NCI-H524 (cell line): ENCODE data around the gene SLC6A9.

Source experiments
- DNase-seq, 2 experiments: peaks; one replicate each; lab custom pipeline; 2025; lab: John Stamatoyannopoulos, UW

SLC6A9 gene

DNA sequence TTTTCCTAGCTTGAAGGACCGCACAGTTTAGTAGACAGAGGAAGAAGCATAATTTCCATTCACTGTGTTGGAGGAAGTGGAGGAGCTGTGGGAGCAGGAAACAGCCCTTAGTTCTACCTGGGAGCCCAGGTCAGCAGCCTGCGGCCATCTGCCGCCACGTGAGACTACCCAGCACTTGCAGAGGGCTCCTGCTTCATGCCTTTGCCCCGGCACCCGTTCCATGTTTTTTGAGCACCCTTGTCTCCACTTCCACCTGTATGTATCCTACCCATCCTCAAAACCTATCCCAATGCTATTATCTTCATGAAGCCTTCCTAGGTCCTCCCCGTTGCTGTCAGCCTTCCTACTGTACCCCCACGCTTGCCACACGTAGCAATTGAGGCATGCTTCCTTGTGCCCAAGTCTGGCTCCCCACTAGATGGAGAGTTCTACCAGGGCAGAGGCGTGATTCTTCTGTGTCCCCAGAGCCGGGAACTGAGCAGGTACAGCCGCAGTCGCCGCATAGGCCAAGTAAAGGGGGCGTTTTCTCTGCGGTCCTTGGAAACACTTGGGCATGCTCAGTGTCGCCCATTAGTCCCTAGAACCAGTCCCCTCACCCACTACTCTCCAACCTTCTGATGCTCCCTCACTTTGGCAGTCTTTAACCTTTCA, 1.9 kb downstream of the SLC6A9 start:
- DNase-seq, result peak; percentile 47 to 68

DNA sequence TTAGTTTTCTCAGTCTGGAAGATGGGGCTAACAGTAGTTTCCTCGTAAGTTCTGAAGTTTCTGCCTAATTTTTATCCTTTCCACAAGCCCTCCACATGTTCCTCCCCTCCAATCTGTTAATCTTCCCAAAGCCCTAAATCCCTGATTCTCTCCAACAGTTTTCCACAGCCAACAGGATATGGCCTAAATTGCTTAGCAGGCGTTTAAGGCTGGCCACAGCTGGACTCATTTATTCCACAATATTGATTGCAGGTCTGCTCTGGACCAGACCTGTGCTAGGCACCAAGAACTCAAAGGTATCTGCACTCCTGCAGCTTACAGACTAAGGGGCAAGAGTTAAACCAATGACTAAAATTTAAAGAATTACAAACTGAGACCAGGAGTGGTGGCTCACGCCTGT, 3.9 kb downstream of the SLC6A9 start:
- no peak for DNase-seq

DNA sequence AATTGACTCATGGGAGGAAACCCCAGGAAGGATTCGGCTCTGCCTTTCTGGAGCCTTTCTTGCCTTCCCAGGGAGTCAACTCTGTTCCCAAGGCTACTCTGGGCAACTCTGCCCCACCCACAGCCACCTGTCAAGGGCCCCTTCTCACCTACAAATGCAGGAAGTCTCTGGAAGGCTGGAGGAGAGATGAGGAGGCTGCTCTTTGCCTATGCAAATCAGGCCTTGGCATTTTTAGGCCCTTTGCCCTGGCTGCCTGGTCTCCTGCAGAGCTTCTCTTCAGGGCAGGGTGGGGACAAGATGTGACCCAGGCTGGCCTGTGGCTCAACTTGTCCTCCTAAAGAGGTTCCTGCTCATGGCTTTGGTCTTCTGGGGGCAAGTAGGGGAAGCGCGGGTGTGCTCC, 5.4 kb downstream of the SLC6A9 start:
- no peak for DNase-seq

DNA sequence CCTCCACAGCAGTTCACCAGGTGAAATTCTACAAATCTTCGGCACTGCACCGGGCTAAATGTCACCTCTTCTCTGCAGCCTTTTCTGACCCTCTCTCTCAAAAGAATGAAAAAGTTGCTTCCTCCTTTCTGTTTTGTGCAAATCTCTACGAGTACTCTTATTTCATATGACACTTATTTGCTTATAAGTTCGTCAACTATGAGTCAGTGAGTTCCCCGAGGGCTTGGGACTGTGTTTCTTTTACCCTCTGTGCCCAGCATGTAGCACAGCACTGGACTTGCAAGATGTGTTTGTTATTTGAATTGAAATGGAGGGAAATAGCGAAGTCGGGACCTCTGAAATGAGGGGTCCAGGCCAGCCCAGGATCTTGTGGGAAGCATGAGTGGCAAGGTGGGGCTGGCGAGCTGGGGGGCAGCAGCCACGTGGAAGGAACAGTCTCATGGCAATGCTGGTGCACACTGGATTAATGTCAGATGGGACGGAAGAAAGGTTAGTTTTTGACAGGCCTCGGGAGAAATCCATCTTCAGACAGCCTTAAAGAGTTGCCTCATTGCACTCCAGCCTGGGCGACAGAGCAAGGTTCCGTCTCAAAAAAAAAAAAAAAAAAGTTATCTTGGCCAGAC, 6.2 kb downstream of the SLC6A9 start:
- DNase-seq, result no peak

DNA sequence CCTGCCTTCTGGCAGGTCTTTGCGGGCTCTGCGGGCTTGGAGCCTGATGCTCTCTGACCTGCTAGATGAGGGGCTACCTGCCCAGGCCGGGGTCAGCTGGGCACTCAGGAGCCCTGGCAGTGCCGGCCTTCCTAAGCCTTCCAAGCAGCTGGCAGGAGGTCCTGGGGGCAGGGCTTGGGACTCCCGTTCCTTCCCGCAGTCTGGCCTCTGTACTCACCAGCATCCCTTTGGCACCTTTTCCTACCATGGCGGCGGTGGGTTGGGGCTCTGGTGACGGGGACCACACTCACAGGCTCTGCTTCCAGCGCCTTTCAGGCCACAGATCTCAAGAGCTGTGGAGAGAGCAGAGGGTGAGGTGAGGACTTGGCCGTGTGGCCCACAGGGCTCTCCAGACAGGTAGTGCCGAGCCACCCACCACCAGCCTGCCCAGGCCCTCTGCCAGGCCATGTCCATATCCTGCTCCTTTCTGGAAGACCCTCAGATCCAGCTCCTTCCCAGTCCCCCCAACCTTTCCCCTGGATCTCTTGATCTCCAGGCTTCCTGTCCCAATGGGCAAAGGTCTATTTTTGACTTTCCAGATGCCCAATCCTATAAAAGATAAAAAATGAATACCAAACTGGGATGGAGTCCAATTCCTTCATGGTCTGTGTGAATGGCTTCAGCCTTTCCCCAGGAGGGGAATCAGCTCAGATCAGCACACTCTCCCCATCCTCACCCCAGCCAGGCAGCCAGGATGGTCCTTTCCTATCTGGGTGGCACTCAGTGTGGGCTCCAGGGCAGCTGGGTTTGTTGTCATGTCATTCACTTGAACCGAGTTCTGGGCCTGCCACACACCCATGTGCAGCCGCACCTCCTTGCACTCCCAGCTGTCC, 7.0 kb downstream of the SLC6A9 start:
- DNase-seq, result no peak

DNA sequence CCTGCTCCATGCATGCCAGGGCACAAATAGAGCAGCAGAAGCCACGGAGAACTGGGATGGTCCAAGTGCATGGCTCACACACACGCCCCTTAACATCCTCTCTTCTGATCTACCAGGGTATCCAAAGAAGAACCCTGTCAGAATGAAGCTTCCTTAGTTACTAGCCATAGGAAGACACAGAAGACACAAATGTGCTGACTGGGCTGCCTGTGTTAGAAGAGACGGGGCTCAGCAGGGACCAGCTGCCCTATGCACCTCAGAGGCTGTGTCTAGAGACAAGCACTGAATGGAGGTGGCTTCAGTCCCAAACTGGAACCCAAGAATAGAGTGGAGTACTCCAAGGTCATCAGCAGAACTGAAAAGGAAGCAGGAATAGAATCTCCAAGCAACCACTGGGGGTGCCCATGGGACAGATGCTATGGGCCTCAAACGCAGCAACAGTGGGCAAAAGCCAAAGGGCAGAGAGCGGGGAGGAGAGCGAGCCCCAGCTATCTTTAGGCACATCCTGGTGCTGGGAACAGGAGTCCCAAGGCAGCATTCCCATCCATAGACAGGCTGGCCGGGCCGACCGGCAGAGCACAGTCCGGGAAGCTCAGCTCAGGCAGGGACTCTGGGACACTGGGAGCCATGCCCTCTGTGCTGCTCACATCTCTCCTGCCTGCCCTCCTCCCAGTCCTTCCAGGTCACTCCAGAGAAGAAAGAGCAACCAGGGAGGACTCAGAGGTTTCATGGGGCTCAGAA, 9.5 kb downstream of the SLC6A9 start:
- no peak for DNase-seq

DNA sequence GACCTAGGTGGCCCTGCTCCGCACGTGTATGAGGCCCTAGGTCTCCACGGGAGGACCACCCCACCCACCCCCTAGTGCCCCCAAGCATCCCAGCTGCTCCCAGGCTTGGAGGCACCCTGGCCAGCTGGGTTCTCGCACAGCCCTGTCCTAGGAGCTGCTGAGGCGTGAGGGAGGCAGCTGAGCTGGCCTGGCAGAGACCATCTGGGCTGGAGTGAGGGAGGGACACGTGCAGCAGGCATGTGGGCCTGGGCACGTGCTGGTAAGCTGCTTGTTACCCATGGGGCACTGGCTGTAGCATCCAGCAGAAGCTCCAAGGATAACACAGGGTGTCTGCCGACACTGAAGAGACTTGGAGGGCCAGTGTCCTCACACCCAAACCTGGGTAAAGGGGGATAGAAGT, 10.1 kb downstream of the SLC6A9 start:
- peak in 1 of 2 experiments; percentile 47 for DNase-seq

DNA sequence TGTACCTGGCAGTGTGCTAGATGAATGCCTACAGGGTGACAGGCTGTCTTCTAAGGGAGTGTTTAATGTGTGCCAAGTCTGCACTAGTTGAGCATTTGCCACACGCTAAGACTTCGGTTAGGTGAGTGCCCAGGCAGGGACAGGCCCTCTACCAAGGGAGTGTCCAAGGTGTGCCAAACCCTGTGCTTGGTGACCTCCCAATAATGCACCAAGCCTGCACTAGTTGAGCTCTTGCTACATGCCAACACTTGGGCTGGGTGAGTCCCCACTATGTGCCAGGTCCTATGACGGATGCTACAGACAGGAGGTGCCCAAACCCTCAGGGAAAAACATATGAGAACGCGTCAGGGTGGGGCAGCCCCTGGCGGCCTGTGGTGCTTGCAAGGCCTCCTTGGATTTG, 10.8 kb downstream of the SLC6A9 start:
- DNase-seq, result no peak

DNA sequence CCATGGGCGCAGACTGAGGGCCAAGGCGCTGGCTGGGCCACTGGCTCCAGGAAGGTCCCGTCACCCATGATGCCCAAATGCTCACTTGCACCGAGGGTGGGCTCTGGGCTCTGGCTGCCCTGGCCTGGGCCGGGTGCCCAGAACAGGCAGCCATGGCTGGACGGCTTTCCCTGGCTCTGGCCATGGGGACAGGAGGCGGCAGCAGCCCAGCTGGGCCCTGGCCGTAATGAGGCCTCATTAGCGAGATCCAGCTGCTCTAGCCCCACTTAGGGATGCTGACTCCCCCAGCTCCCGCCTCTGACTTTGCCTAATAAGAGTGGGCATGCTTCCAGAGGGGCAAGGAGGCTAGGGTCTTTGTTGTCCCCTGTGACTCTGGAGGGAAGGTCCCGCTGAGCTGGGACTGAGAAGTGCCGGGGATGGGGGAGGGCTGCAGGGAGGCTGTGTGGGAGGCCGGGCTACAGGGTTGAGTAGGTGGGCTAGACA, 11.8 kb downstream of the SLC6A9 start:
- DNase-seq, result peak; percentile 49 to 75

DNA sequence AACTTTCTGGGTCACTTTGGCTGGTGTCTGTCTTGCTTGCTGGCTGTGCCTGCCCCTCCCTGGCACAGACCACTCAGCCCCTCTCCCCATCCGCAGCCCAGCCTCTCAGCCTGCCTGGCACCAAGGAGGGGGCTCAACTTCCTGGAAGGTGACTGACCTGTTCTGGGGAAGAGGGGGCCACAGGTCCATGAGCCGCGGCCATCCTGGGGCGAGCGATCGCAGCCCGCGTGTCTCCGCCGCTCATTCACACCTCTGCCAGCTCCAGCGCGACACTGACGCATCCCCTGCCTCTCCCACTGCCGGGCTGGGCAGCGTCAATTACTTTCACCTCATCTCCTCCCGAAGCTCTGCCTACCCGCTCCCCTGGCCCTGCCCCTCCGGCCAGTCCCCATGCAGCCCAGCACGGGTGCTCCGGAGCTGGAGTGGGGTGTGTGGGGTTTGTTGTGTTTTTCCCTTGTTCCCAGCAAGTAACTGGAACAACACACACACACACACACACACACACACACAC, 14.3 kb downstream of the SLC6A9 start:
- DNase-seq, result no peak

DNA sequence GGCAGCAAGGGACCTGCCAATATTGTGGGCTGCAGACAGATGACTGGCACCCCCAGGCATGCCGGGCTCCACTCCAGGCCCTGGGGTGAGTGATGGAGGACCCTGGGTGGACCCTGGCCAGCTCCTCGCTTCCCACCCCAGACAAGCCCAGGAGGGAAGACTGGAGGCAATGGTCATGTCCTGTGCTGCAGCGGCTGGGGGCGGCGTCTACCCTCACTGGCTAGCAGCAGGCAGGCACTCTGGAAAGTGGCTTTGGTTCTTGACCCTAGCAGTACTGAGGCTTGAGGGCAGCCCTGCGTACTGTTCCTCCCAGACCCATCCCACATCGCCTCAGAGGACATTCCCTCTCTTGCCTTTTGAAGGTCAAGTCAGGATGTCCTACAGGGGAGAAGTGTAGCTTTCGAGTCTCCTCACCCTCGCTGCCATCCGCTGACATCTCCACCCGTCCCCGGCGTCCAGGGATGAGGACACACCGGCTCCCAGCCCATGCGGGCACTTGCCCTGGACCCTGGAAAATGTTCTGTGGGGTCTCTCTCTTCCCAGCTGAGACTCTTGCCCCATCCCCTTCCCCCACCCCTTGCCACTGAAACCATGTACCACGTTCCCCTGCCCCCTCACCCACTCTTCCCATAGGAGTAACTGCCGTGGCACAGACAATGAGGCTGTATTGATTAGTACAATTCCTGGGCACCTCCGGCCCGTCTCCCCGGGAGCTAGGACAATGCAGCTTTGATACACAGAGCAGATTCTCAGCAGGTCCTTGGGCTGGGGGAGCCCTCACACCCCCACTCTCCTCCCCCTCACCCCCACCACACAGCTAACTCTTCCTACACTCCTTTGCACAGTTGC, 15.0 kb downstream of the SLC6A9 start:
- DNase-seq, result no peak

DNA sequence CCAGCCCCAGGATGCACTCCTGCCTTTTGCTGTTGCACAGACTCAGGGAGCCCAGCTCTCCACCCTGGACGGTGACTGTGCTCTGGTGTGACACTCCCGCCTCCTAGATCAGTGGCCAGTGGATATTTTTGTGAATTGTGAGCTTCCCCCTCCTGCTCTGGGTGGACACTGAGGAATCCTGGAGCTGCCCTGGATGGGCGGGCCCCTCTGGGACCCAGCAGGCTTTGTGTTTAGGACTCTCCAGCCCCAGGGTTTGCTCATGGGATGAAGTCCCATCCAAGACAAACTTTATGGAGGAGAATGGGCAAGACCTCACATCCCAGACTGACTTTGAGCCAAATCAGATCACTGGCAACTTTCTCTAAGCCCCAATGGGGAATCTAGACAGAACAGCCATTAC, 16.1 kb downstream of the SLC6A9 start:
- no peak for DNase-seq

DNA sequence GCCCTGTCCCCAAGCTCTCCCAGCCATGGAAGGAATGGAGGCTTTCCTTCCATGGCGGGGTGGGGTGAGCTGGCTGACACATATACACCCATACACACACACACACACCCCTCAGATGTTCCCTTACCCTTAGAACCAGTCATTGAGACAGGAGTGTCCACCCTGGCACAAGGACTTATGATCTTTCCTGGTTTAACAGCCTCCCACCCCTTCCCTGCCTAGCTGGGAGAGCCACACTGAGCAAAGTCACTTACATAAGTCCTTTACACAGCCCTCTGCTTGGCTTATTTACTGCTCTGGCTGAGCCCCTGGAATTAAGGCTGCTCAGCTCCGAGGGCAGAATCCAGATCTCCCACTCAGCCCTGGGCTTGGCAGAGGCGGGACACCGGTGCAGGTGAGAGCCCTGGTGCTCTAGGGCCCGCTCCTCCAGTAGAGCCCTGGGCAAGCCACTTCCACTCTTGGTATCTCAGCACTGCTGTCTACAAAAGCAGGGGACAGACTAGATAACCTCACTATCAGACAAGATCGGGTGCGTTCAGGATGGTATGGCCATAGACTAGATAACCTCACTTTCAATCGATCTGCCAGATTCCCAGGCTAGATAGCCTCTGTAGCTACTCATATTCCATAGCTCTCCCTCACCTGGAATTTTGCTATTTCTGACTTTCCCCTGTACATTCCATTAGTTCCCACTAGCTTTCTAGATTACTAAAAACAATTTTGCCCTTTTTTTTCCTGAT, 16.7 kb downstream of the SLC6A9 start:
- peak in 1 of 2 experiments; percentile 11 for DNase-seq

DNA sequence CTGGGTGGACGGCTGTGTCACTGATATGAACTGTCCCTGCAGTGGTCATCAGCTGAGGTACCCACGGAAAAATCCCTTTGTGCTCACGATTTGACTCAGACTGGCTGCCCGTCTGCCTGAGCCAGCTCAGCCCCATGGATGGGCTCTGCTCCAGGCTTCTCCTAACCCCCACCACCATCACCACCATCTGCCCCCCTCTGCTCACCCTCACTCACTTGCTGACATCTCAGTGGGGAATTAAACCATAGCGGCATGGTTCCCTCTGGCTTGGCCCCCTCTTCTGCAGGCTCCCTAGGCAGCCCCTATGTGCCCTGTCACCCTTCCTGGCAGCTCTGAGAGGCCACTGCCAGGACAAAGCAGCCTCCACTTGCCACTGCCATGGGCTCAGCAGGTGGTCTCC, 17.3 kb downstream of the SLC6A9 start:
- peak; percentile 22 to 48 for DNase-seq

DNA sequence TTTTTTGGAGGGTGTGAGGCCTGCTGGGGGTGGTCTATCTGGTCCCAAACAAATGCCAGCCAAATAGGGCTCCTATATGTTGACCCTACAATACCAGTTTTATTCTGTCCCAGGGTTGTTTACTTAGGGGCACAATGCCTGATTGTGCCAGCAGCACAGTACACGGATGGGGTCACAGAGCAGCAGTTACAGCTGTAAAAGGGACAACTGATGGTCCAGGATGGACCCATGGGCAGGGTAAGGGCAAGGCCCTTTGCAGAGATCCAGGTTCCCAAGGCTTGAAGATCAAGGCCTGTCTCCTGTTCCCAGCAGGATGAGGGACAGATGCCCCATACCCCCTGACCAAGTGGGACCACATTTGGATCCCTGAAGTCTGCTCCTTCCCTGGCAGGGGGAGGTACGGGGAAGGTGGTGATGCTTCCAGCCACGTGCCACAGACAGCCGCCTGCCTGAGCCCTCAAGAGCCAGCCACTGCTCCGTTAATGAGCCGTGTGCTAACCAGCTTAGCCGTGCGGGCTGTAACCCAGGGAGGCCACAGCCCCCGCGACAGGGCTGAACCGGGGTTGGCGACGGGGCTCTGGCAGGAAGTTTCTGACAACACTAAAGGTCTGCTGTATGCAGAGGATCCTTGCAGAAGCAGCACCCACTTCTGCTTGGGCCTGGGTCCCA, 18.2 kb downstream of the SLC6A9 start:
- DNase-seq, result peak; percentile 14 to 67

DNA sequence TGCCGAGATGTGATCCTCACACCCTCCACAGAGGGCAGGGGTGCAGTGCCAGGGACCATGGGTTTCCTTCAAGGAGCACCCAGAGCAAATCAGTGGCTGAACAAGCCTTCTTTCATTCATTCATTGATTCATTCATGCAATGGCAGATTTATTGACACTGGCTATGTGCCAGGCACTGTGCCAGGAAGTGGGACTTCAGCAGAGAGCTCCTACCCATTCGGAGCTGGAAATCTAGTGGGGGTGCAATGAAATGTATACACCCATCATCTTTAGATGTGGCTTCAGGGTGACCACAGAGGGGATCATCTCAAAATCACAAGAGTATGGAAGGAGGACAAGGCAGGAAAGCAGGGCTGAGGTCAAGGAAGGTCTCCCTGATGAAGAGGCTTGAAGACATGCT, 18.9 kb downstream of the SLC6A9 start:
- no peak for DNase-seq

DNA sequence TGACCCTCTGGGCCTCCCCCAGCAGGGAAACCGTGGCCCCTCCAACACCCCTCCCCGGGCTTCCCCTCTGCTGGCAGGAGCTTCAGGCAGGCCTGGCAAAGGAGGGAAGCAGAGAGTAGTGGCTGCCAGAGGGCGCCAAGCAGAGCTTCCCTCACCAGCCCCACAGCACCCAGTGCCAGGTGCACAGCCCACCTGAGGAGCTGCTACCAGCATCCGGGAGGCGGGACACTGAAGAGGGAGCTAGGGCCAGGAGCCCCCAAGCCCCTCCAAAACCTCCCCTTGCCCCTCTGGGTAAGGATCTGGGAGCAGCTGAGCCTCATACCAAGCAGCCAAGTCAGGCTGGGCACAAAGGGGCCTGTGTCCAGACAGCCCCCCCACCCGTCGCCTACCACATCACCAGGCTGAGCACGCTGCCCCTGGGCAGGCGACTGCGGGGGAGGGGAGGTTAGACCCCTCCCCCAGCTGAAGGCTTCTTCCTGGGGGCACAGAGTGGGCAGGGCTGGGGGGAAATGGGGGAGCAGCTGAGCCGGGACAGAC, 20.3 kb downstream of the SLC6A9 start:
- no peak for DNase-seq

DNA sequence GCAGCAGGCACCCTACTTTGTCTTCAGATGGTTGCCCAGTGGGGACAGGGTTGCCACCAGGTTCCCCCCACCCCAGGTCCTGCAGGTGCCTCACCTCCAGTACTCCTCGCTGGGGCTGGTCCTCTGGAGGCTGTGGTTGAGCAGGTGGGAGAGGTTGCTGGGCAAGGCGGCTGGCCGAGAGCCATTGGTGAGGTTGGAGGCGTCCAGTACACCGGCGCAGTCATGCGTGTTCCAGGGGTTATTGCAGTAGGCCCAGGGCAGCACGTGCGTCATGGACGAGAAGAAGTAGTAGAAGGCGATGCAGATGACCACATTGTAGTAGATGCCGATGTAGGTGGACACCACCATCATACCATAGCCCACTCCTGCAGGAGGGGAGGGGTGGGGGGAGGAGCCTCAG, 23.0 kb downstream of the SLC6A9 start:
- DNase-seq, result no peak

DNA sequence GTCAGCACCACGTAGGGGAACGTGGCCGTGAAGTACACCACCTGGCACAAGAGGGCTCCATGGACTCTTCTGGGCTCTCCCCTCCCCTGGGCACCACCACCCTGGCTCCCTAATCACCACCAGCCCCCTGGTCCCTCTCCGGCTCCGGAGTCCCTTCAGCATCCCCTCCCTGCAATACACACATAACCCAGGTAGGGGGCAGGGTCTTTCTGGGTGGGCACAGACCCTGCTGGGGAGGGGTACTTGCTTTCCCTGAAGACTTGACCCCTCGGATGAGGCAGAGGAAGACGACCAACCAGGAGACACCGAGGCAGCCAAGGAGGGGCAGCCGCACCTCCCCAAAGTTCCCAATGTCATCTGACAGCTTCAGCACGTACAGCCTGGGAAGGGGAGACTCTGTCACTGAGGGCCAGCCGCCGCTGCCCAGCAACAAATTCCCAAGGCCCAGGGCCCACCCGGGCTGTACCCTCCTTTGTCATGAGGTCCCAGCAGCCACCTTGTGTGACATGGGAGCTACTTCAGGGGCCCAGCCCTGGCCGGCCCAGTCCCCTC, 28.6 kb downstream of the SLC6A9 start:
- DNase-seq, result no peak
